DOHH2 (cell line): ENCODE results near the gene ST8SIA6.

Source experiments
- EZH2phosphoT487 ChIP-seq: fragments of 200-600 bp; sonication (generic); IDR thresholded peaks from 2 replicates; pipeline ENCODE4 v1.6.1; 2017; ENCODE audit warnings: borderline replicate concordance, mild to moderate bottlenecking, antibody characterized with exemption, low read length, moderate library complexity, mixed read lengths
- TF ChIP-seq, protein P1 (sequence below): fragments of 200-600 bp; sonication (generic); IDR thresholded peaks from one replicate; pipeline ENCODE4 v1.5.1; 2014; ENCODE audit warnings: antibody characterized with exemption, mild to moderate bottlenecking, low read depth, low read length; ENCODE audit not compliant: poor library complexity, severe bottlenecking

- TF ChIP-seq EZH2phosphoT487: no peak
- TF ChIP-seq, protein P1, sequence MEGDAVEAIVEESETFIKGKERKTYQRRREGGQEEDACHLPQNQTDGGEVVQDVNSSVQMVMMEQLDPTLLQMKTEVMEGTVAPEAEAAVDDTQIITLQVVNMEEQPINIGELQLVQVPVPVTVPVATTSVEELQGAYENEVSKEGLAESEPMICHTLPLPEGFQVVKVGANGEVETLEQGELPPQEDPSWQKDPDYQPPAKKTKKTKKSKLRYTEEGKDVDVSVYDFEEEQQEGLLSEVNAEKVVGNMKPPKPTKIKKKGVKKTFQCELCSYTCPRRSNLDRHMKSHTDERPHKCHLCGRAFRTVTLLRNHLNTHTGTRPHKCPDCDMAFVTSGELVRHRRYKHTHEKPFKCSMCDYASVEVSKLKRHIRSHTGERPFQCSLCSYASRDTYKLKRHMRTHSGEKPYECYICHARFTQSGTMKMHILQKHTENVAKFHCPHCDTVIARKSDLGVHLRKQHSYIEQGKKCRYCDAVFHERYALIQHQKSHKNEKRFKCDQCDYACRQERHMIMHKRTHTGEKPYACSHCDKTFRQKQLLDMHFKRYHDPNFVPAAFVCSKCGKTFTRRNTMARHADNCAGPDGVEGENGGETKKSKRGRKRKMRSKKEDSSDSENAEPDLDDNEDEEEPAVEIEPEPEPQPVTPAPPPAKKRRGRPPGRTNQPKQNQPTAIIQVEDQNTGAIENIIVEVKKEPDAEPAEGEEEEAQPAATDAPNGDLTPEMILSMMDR: no peak
These were observed 48.2 kb downstream of the ST8SIA6 start for GRCh38 chr10:17406036-17406834.
